Keratinocyte (primary cell): Measurements from ENCODE around the gene THSD8. TPM values are rescaled to one million over a fixed set of nuclear protein-coding genes. Genes with fewer than 3 reads are reported as not detected.

Experiments
- DNase-seq: peaks from one replicate; pipeline ENCODE4 v3.0.0-alpha.2; 2011; ENCODE audit warnings: low read depth, missing footprints, low spot score
- FAIRE-seq: peaks from 2 replicates; lab custom pipeline; 2011; peaks lifted over from hg19 to GRCh38; lab: Jason Lieb, UNC
- H2AFZ ChIP-seq: 2 replicates; pipeline ENCODE4 v1.6.0; 2012; ENCODE audit warnings: low read length, control low read depth, inconsistent platforms; ENCODE audit not compliant: control insufficient read depth
- H3K27ac ChIP-seq: 2 replicates; pipeline ENCODE4 v1.5.1; 2011; ENCODE audit warnings: low read length; ENCODE audit not compliant: control insufficient read depth, insufficient read depth
- H3K27me3 ChIP-seq: 3 replicates; pipeline ENCODE4 v1.6.0; 2011; ENCODE audit warnings: low read length; ENCODE audit not compliant: control insufficient read depth, insufficient read depth; ENCODE audit errors: extremely low read depth
- H3K36me3 ChIP-seq, 2 experiments: 2 replicates in 1 of 2; 3 replicates in 1 of 2; pipeline ENCODE4 v1.5.1; 2011; ENCODE audit warnings: low read length in 2 of 2, mild to moderate bottlenecking in 1 of 2; ENCODE audit not compliant: control insufficient read depth in 2 of 2, insufficient read depth in 2 of 2; ENCODE audit errors: extremely low read depth in 1 of 2
- H3K4me1 ChIP-seq: 3 replicates; pipeline ENCODE4 v1.5.1; 2011; ENCODE audit warnings: low read length; ENCODE audit not compliant: control insufficient read depth, insufficient read depth; ENCODE audit errors: extremely low read depth
- H3K4me2 ChIP-seq: 3 replicates; pipeline ENCODE4 v1.6.0; 2011; ENCODE audit warnings: low read depth, low read length; ENCODE audit not compliant: control insufficient read depth, insufficient read depth; ENCODE audit errors: extremely low read depth
- H3K4me3 ChIP-seq, 3 experiments: fragments of 200-600 bp in 1 of 3; sonication (generic) in 1 of 3; 2 replicates in 2 of 3; 3 replicates in 1 of 3; pipeline ENCODE4 v1.5.1; 2011 to 2016; ENCODE audit warnings: low read length in 3 of 3, mild to moderate bottlenecking in 3 of 3, control low read depth in 2 of 3, inconsistent platforms in 1 of 3, low read depth in 1 of 3, mixed read lengths in 1 of 3, mixed run types in 1 of 3, moderate library complexity in 1 of 3; ENCODE audit not compliant: control insufficient read depth in 2 of 3, insufficient read depth in 2 of 3; ENCODE audit errors: extremely low read depth in 1 of 3
- H3K79me2 ChIP-seq: 2 replicates; pipeline ENCODE4 v1.6.0; 2012; ENCODE audit warnings: low read length; ENCODE audit not compliant: control insufficient read depth, insufficient read depth
- H3K9ac ChIP-seq: 3 replicates; pipeline ENCODE4 v1.6.0; 2011; ENCODE audit warnings: low read length; ENCODE audit not compliant: control insufficient read depth, insufficient read depth; ENCODE audit errors: extremely low read depth
- H3K9me1 ChIP-seq: 3 replicates; pipeline ENCODE4 v1.6.0; 2011; ENCODE audit warnings: low read length; ENCODE audit not compliant: control insufficient read depth, insufficient read depth; ENCODE audit errors: extremely low read depth
- H3K9me3 ChIP-seq: 2 replicates; pipeline ENCODE4 v1.5.1; 2012; ENCODE audit warnings: low read depth, low read length; ENCODE audit not compliant: control insufficient read depth
- H4K20me1 ChIP-seq: 3 replicates; pipeline ENCODE4 v1.6.0; 2011; ENCODE audit warnings: low read length; ENCODE audit not compliant: control insufficient read depth, insufficient read depth; ENCODE audit errors: extremely low read depth
- EZH2 ChIP-seq: IDR thresholded peaks from one replicate; pipeline ENCODE4 v1.6.1; 2012; ENCODE audit warnings: inconsistent platforms, mild to moderate bottlenecking, low read length, moderate library complexity
- dilution Hi-C: fragments of 300-500 bp; cut with MboI; formaldehyde crosslinking; loops from one replicate; pipeline ENCODE4 v1.7.0; 2020; ENCODE audit warnings: low sequenced_read_pairs; ENCODE audit not compliant: extremely low pct_ligation_motif_present
- polyA minus RNA-seq, 3 experiments: library from RNA; depleted of rRNA, polyadenylated mRNA; stranded (reverse); fragments of >200 nt; gene quantifications; 1 replicate in 1 of 3; 2 replicates in 1 of 3; 3 replicates in 1 of 3; pipeline ENCODE4 v1.2.3, GENCODE V29; 2011
- polyA plus RNA-seq, 5 experiments: library from polyadenylated mRNA; depleted of rRNA in 3 of 5; stranded (reverse) in 3 of 5; stranded (forward) in 1 of 5; unstranded in 1 of 5; fragments of >200 nt; gene quantifications; 1 replicate in 1 of 5; 2 replicates in 3 of 5; 3 replicates in 1 of 5; pipeline versions ENCODE4 v1.2.1 to v1.2.3, GENCODE V29; 2011 to 2012; ENCODE audit warnings: missing spikeins in 2 of 5, low read depth in 1 of 5, low replicate concordance in 1 of 5
- TF ChIP-seq, protein P1 (sequence below), 3 experiments: IDR thresholded peaks in 1 of 3; conservative IDR thresholded peaks in 1 of 3; optimal IDR thresholded peaks in 1 of 3; 2 replicates in 2 of 3; 3 replicates in 1 of 3; pipeline versions ENCODE3 to v1.5.1; 2011; ENCODE audit warnings: low read length in 3 of 3, mild to moderate bottlenecking in 3 of 3, moderate library complexity in 2 of 3, control low read depth in 1 of 3, inconsistent platforms in 1 of 3; ENCODE audit not compliant: insufficient read depth in 2 of 3; ENCODE audit errors: extremely low read depth in 1 of 3

THSD8 gene
- polyA plus RNA-seq (0.41 to 6.6 TPM (median 2.9 TPM) in 3 replicates), polyA minus RNA-seq (2.4 to 10.5 TPM (median 4.4 TPM) in 3 replicates)
- polyA plus RNA-seq (2011; ENCODE audit: low read depth) = not detected
- 2.9 and 4.9 TPM in 2 replicates for polyA plus RNA-seq (2011; cell fraction: cytosol; rRNA removed)
- 1.3 and 2.0 TPM in 2 replicates for polyA plus RNA-seq (2011; cell fraction: nucleus; rRNA removed)
- 2.6 and 8.7 TPM in 2 replicates for polyA plus RNA-seq (2012; ENCODE audit: low replicate concordance)
- polyA minus RNA-seq (2011; cell fraction: cytosol; rRNA and poly(A)+ RNA removed) = not detected
- not detected in 2 replicates for polyA minus RNA-seq (2011; cell fraction: nucleus; rRNA and poly(A)+ RNA removed)

DNA sequence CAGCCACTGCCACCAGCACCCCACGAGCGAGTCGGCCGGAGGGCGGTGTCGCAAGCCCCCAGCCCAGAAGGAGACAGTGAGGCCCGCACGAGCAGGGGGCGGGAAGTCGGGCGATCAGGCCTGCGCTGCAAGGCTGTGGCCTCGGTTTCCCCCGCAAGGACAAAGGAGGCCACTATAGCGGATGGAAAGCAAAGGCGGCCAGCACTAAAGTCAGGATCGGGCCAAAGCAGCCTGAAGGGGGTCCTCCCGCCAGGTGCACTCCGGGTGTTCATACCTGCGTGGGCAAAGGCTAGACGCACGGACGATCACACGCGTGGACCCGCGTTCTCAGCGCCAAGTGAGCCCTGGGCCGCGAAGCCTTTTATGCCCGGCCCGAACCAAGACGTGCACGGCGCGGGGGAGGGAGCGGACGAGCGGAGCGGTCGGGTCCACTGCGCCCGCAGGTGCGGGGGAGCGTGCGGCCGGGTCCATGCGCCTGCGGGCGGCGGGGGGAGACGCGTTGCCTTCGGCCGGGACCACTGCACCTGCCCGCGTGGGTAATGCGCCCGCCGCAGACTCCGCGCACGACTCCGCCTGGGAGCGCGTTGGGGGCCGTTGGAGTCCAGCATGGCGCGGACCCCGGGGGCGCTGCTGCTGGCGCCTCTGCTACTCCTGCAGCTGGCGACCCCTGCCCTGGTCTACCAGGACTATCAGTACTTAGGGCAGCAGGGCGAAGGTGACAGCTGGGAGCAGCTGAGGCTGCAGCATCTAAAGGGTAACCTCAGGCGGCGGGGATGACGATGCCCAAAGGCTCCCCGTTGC is at the start of gene THSD8, which contains the start of gene PRDX2:
TSS of gene THSD8 (plus strand) at position 604 of the 801 bp plus-strand sequence. CDS start at position 607, 3 bp downstream.
TSS of gene PRDX2 (minus strand) at position 335 of the 801 bp plus-strand sequence. CDS start 539 bp downstream, outside the sequence.
- peak within 1 kb of the TSS; percentile 94 for H3K4me2 ChIP-seq
- no peak for FAIRE-seq
- H3K9me3 ChIP-seq = no peaks in the 10 kb centered on the region
- peak within 1 kb of the TSS; percentile 93 for H2AFZ ChIP-seq
- peak within 1 kb of the TSS; percentile 89 for H3K9ac ChIP-seq
- H3K4me1 ChIP-seq = peaks cover 24% of the 10 kb centered on the region
- no peak for TF ChIP-seq EZH2
- TF ChIP-seq, protein P1, sequence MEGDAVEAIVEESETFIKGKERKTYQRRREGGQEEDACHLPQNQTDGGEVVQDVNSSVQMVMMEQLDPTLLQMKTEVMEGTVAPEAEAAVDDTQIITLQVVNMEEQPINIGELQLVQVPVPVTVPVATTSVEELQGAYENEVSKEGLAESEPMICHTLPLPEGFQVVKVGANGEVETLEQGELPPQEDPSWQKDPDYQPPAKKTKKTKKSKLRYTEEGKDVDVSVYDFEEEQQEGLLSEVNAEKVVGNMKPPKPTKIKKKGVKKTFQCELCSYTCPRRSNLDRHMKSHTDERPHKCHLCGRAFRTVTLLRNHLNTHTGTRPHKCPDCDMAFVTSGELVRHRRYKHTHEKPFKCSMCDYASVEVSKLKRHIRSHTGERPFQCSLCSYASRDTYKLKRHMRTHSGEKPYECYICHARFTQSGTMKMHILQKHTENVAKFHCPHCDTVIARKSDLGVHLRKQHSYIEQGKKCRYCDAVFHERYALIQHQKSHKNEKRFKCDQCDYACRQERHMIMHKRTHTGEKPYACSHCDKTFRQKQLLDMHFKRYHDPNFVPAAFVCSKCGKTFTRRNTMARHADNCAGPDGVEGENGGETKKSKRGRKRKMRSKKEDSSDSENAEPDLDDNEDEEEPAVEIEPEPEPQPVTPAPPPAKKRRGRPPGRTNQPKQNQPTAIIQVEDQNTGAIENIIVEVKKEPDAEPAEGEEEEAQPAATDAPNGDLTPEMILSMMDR (optimal IDR thresholded peaks at IDR 0.05 in 1 of 3, IDR thresholded peaks at IDR 0.05 in 1 of 3, conservative IDR thresholded peaks at IDR 0.05 in 1 of 3; ENCODE audit: extremely low read depth in 1 of 3, insufficient read depth in 2 of 3, low read length in 3 of 3) = no peak
- H3K9me1 ChIP-seq = no peaks in the 10 kb centered on the region
- peak within 1 kb of the TSS; percentile 87 to 95 (median 92) for H3K4me3 ChIP-seq
- no peaks in the 10 kb centered on the region for H4K20me1 ChIP-seq
- DNase-seq = no peak
- peaks cover 4 to 9% of the 10 kb centered on the region in 2 experiments for H3K36me3 ChIP-seq
- H3K27ac ChIP-seq = peak within 1 kb of the TSS; percentile 52
- dilution Hi-C loops = no loop called here
- H3K27me3 ChIP-seq = no peaks in the 10 kb centered on the region
- peaks cover 14% of the 10 kb centered on the region for H3K79me2 ChIP-seq

DNA sequence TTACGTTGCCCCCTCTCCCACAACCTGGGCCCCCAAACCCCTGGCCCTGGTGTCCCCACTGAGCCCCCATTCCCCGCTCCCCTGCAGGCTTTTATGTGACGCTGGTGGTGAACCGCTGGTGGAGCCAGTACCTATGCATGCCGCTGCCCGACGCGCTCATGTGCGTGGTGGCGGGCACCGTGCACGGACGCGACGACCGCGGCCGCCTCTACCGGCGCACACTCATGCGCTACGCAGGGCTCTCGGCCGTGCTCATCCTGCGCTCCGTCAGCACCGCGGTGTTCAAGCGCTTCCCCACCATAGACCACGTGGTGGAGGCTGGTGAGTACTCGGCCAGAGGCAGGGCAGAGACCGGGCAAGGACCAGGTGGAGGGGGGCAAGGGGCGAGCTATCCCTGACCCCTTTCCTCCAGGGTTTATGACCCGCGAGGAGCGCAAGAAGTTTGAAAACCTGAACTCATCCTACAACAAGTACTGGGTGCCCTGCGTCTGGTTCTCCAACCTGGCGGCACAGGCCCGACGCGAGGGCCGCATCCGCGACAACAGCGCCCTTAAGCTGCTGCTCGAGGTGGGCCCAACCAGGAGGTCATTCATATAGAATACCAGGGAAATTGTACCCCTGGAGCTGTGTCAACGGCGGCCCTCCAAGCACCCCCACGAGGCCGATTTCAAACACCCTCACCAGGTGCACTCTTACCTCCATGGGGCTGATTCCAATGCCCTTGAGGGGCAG is 47.2 kb upstream of the THSD8 start:
- dilution Hi-C loops = no loop called here
- H2AFZ ChIP-seq = no peak overlapping the region
- H3K36me3 ChIP-seq = peaks cover 0 to 1% of the 10 kb centered on the region in 2 experiments
- no peak for FAIRE-seq
- H3K4me3 ChIP-seq = no peak overlapping the region
- H3K4me2 ChIP-seq = no peak overlapping the region
- no peaks in the 10 kb centered on the region for H4K20me1 ChIP-seq
- H3K9me1 ChIP-seq = no peaks in the 10 kb centered on the region
- TF ChIP-seq, protein P1 (optimal IDR thresholded peaks at IDR 0.05 in 1 of 3, IDR thresholded peaks at IDR 0.05 in 1 of 3, conservative IDR thresholded peaks at IDR 0.05 in 1 of 3; ENCODE audit: extremely low read depth in 1 of 3, insufficient read depth in 2 of 3, low read length in 3 of 3) = no peak
- no peak for TF ChIP-seq EZH2
- no peak overlapping the region for H3K9ac ChIP-seq
- DNase-seq = no peak
- H3K9me3 ChIP-seq = no peaks in the 10 kb centered on the region
- H3K79me2 ChIP-seq = no peaks in the 10 kb centered on the region
- peaks cover 24% of the 10 kb centered on the region for H3K27me3 ChIP-seq
- H3K4me1 ChIP-seq = peaks cover 17% of the 10 kb centered on the region
- H3K27ac ChIP-seq = no peak overlapping the region
